Activated B cell treated with CpG ODN at 0.5 μM for 24 hours (primary cell): Measurements from ENCODE around the gene GALNT9. TPM values are rescaled to one million over a fixed set of nuclear protein-coding genes. Genes with fewer than 3 reads are reported as not detected.

Source experiments
- ATAC-seq: fragments of 200-7000 bp; cut with Tn5 transposase; one replicate; pipeline ENCODE4 v1.10.0; 2021; ENCODE audit warnings: low read depth, mild to moderate bottlenecking, moderate library complexity
- CTCF ChIA-PET: fragments of 350-600 bp; sonication (Branson Sonifier 250); formaldehyde crosslinking; loops from one replicate; lab custom pipeline; 2021; ENCODE audit warnings: antibody characterized with exemption; lab: Charles Lee
- POLR2A ChIA-PET: fragments of 350-600 bp; sonication (Branson Sonifier 250); formaldehyde crosslinking; loops from one replicate; lab custom pipeline; 2021; ENCODE audit warnings: antibody characterized with exemption; lab: Charles Lee
- DNase-seq: peaks from one replicate; pipeline ENCODE4 v3.0.0; 2022
- H3K27ac Mint-ChIP-seq: one replicate; pipeline ENCODE4 v1.8.0; 2020; ENCODE audit warnings: mixed read lengths
- H3K27me3 Mint-ChIP-seq: one replicate; pipeline ENCODE4 v1.8.0; 2021; ENCODE audit warnings: mixed read lengths
- H3K36me3 Mint-ChIP-seq: one replicate; pipeline ENCODE4 v1.8.0; 2021; ENCODE audit warnings: low read depth, mixed read lengths
- H3K4me1 Mint-ChIP-seq: one replicate; pipeline ENCODE4 v1.8.0; 2021; ENCODE audit warnings: mixed read lengths
- H3K4me3 Mint-ChIP-seq: one replicate; pipeline ENCODE4 v1.8.0; 2020; ENCODE audit warnings: mild to moderate bottlenecking, mixed read lengths
- H3K9me3 Mint-ChIP-seq: one replicate; pipeline ENCODE4 v1.8.0; 2020; ENCODE audit warnings: mixed read lengths
- CTCF ChIP-seq: fragments of 200-600 bp; IDR thresholded peaks from one replicate; pipeline ENCODE4 v1.8.0; 2022; ENCODE audit warnings: antibody characterized with exemption, mild to moderate bottlenecking
- intact Hi-C: fragments of 100-400 bp; cut with micrococcal nuclease; formaldehyde crosslinking; loops from one replicate; pipeline ENCODE4 v1.15.1; 2024
- total RNA-seq: library from RNA; stranded (reverse); gene quantifications from 2 replicates; pipeline ENCODE4 v1.2.3, GENCODE V29; 2022

GALNT9 gene
- total RNA-seq, 1 donor from 2014 or later = not detected

- Mint-ChIP-seq H3K4me1 (no peaks in the 10 kb centered on the region), H3K27ac (no peak overlapping the region), H3K36me3 (no peaks in the 10 kb centered on the region), H3K4me3 (no peak overlapping the region), H3K9me3 (no peaks in the 10 kb centered on the region), H3K27me3 (peaks cover 3% of the 10 kb centered on the region)
- no peak for DNase-seq
- intact Hi-C loops = no loop called here
- no peak for ATAC-seq
- TF ChIP-seq CTCF = no peak
- CTCF ChIA-PET = no interaction called here
- POLR2A ChIA-PET = no interaction called here
Measured at GRCh38 chr12:132259364-132259871, 70.0 kb downstream of the GALNT9 start.

- ChIA-PET POLR2A (no interaction called here), CTCF (interaction anchor here (0.6 kb wide), 1 partner anchor 256 kb away, joined by 3 read pairs; no protein-coding TSS in a partner anchor)
- Mint-ChIP-seq H3K27ac (no peak overlapping the region), H3K9me3 (no peaks in the 10 kb centered on the region), H3K27me3 (peaks cover 3% of the 10 kb centered on the region), H3K4me1 (no peaks in the 10 kb centered on the region), H3K36me3 (no peaks in the 10 kb centered on the region), H3K4me3 (no peak overlapping the region)
- intact Hi-C loops = no loop called here
- no peak for TF ChIP-seq CTCF
- ATAC-seq (no peak), DNase-seq (no peak)
Measured at GRCh38 chr12:132258543-132258942, 70.8 kb downstream of the GALNT9 start.

GRCh38 chr12:132257955-132258490, 71.4 kb downstream of the GALNT9 start:
- ChIA-PET CTCF (no interaction called here), POLR2A (no interaction called here)
- Mint-ChIP-seq H3K27me3 (peaks cover 3% of the 10 kb centered on the region), H3K27ac (no peak overlapping the region), H3K36me3 (no peaks in the 10 kb centered on the region), H3K4me3 (no peak overlapping the region), H3K9me3 (no peaks in the 10 kb centered on the region), H3K4me1 (no peaks in the 10 kb centered on the region)
- no peak for TF ChIP-seq CTCF
- DNase-seq = no peak
- ATAC-seq = no peak
- intact Hi-C loops = no loop called here

- Mint-ChIP-seq H3K4me3 (no peak overlapping the region), H3K4me1 (no peaks in the 10 kb centered on the region), H3K27me3 (peaks cover 3% of the 10 kb centered on the region), H3K9me3 (no peaks in the 10 kb centered on the region), H3K27ac (no peak overlapping the region), H3K36me3 (no peaks in the 10 kb centered on the region)
- ChIA-PET CTCF (no interaction called here), POLR2A (no interaction called here)
- no peak for TF ChIP-seq CTCF
- DNase-seq = no peak
- intact Hi-C loops = no loop called here
- no peak for ATAC-seq
Measured at GRCh38 chr12:132257206-132257954, 72.0 kb downstream of the GALNT9 start.

GRCh38 chr12:132256646-132257045, 72.7 kb downstream of the GALNT9 start:
- Mint-ChIP-seq H3K9me3 (no peaks in the 10 kb centered on the region), H3K27me3 (peaks cover 3% of the 10 kb centered on the region), H3K36me3 (no peaks in the 10 kb centered on the region), H3K4me1 (no peaks in the 10 kb centered on the region), H3K4me3 (no peak overlapping the region), H3K27ac (no peak overlapping the region)
- no peak for TF ChIP-seq CTCF
- no peak for ATAC-seq
- CTCF ChIA-PET = no interaction called here
- intact Hi-C loops = no loop called here
- no peak for DNase-seq
- POLR2A ChIA-PET = no interaction called here
